H1 (cell line): ENCODE data around the gene RARRES1. TPM values are rescaled to one million over a fixed set of nuclear protein-coding genes. Genes with fewer than 3 reads are reported as not detected.

ENCODE experiments used
- CTCF ChIA-PET: fragments of 300-600 bp; sonication (Branson Sonifier 250); formaldehyde crosslinking; loops from one replicate; lab custom pipeline; 2021; ENCODE audit not compliant: partially characterized antibody; lab: Charles Lee
- POLR2A ChIA-PET: fragments of 300-600 bp; sonication (Branson Sonifier 250); formaldehyde crosslinking; loops from one replicate; lab custom pipeline; 2021; ENCODE audit warnings: inconsistent platforms; ENCODE audit not compliant: partially characterized antibody; lab: Charles Lee
- DNase-seq, 2 experiments: peaks; one replicate each; pipeline versions ENCODE4 v3.0.0 to v3.0.0-alpha.2; 2010 to 2022; ENCODE audit warnings: low spot score in 2 of 2, low read depth in 1 of 2, mixed read lengths in 1 of 2
- FAIRE-seq: peaks from 2 replicates; lab custom pipeline; 2011; peaks lifted over from hg19 to GRCh38; lab: Jason Lieb, UNC
- H2AFZ ChIP-seq: 2 replicates; pipeline ENCODE4 v1.8.1; 2012; ENCODE audit warnings: low read length, inconsistent platforms
- H2AK5ac ChIP-seq: 2 replicates; pipeline ENCODE4 v1.6.1; 2013; ENCODE audit warnings: low read depth, low read length
- H2BK120ac ChIP-seq: replicated peaks from 2 replicates; pipeline ENCODE3; 2013; ENCODE audit warnings: low read depth, low read length, inconsistent platforms
- H2BK12ac ChIP-seq: 2 replicates; pipeline ENCODE4 v1.6.1; 2013; ENCODE audit warnings: low read depth, low read length
- H2BK15ac ChIP-seq: 2 replicates; pipeline ENCODE4 v1.6.1; 2013; ENCODE audit warnings: low read length
- H2BK20ac ChIP-seq: 2 replicates; pipeline ENCODE4 v1.6.1; 2013; ENCODE audit warnings: low read length
- H2BK5ac ChIP-seq: 2 replicates; pipeline ENCODE4 v1.6.1; 2013; ENCODE audit warnings: low read depth, low read length
- H3K14ac ChIP-seq: 2 replicates; pipeline ENCODE4 v1.6.1; 2013; ENCODE audit warnings: inconsistent platforms; ENCODE audit not compliant: insufficient read length
- H3K18ac ChIP-seq: 2 replicates; pipeline ENCODE4 v1.6.1; 2013; ENCODE audit warnings: low read length; ENCODE audit errors: extremely low read depth
- H3K23ac ChIP-seq: 2 replicates; pipeline ENCODE4 v1.6.1; 2013; ENCODE audit warnings: inconsistent platforms; ENCODE audit not compliant: insufficient read length
- H3K23me2 ChIP-seq: 2 replicates; pipeline ENCODE4 v1.6.1; 2013; ENCODE audit warnings: low read depth, low read length
- H3K27ac ChIP-seq: 2 replicates; pipeline ENCODE4 v1.6.1; 2011; ENCODE audit warnings: low read depth, low read length, inconsistent platforms
- H3K27me3 ChIP-seq, 4 experiments: replicated peaks in 1 of 4; 1 replicate in 1 of 4; 2 replicates in 3 of 4; pipeline versions ENCODE4 v1.6.1 to v1.8.1; 2011 to 2013; ENCODE audit warnings: low read length in 3 of 4, mild to moderate bottlenecking in 3 of 4, inconsistent platforms in 2 of 4, mixed read lengths in 2 of 4, moderate library complexity in 1 of 4; ENCODE audit not compliant: control insufficient read depth in 3 of 4, insufficient read depth in 3 of 4; ENCODE audit errors: extremely low read depth in 1 of 4
- H3K36me3 ChIP-seq, 4 experiments: 2 replicates each; pipeline versions ENCODE4 v1.6.1 to v1.8.1; 2011 to 2013; ENCODE audit warnings: mild to moderate bottlenecking in 4 of 4, low read length in 3 of 4, moderate library complexity in 2 of 4, control low read depth in 1 of 4, inconsistent platforms in 1 of 4; ENCODE audit not compliant: insufficient read depth in 4 of 4, control insufficient read depth in 2 of 4
- H3K4ac ChIP-seq: replicated peaks from 2 replicates; pipeline ENCODE3; 2013; ENCODE audit warnings: low read length, low read depth, mixed read lengths, inconsistent platforms; ENCODE audit not compliant: insufficient read length
- H3K4me1 ChIP-seq, 4 experiments: replicated peaks in 1 of 4; 1 replicate in 1 of 4; 2 replicates in 3 of 4; pipeline versions ENCODE4 v1.6.1 to v1.8.1; 2011 to 2013; ENCODE audit warnings: low read length in 3 of 4, inconsistent platforms in 2 of 4, mixed read lengths in 1 of 4; ENCODE audit not compliant: insufficient read depth in 4 of 4, control insufficient read depth in 3 of 4
- H3K4me2 ChIP-seq, 2 experiments: 2 replicates each; pipeline versions ENCODE4 v1.6.1 to v1.8.1; 2011 to 2013; ENCODE audit warnings: low read depth in 2 of 2, low read length in 2 of 2, control low read depth in 1 of 2, inconsistent platforms in 1 of 2, mild to moderate bottlenecking in 1 of 2; ENCODE audit not compliant: insufficient read depth in 1 of 2
- H3K4me3 ChIP-seq, 4 experiments: fragments of 200-600, 300-600 bp in 1 of 4; sonication (generic), shearing (Covaris generic), sonication (Bioruptor Twin) in 1 of 4; 2 replicates each; pipeline versions ENCODE4 v1.5.1 to v1.8.1; 2011 to 2016; ENCODE audit warnings: low read length in 4 of 4, low read depth in 3 of 4, control low read depth in 2 of 4, inconsistent platforms in 2 of 4, mild to moderate bottlenecking in 2 of 4, mixed read lengths in 1 of 4, moderate library complexity in 1 of 4; ENCODE audit not compliant: insufficient read depth in 2 of 4; ENCODE audit errors: extremely low read depth in 1 of 4
- H3K56ac ChIP-seq: replicated peaks from 2 replicates; pipeline ENCODE3; 2013; ENCODE audit warnings: low read depth, mild to moderate bottlenecking, mixed read lengths, low read length, inconsistent platforms; ENCODE audit not compliant: insufficient read length
- H3K79me1 ChIP-seq: 2 replicates; pipeline ENCODE4 v1.6.1; 2013; ENCODE audit warnings: low read depth, low read length, control low read depth
- H3K79me2 ChIP-seq, 2 experiments: 2 replicates each; pipeline versions ENCODE4 v1.6.1 to v1.8.1; 2012 to 2013; ENCODE audit warnings: low read length in 2 of 2, mild to moderate bottlenecking in 2 of 2, inconsistent platforms in 1 of 2; ENCODE audit not compliant: insufficient read depth in 2 of 2, control insufficient read depth in 1 of 2
- H3K9ac ChIP-seq, 4 experiments: replicated peaks in 1 of 4; 1 replicate in 1 of 4; 2 replicates in 3 of 4; pipeline versions ENCODE4 v1.6.1 to v1.8.1; 2011 to 2013; ENCODE audit warnings: low read depth in 3 of 4, low read length in 3 of 4, control low read depth in 2 of 4, mild to moderate bottlenecking in 2 of 4, moderate library complexity in 2 of 4, inconsistent platforms in 1 of 4; ENCODE audit errors: extremely low read depth in 1 of 4
- H3K9me3 ChIP-seq, 2 experiments: 2 replicates each; pipeline versions ENCODE4 v1.6.1 to v1.8.1; 2012 to 2013; ENCODE audit warnings: mild to moderate bottlenecking in 2 of 2, moderate library complexity in 2 of 2, control low read depth in 1 of 2, inconsistent platforms in 1 of 2, low read depth in 1 of 2, low read length in 1 of 2, mixed read lengths in 1 of 2; ENCODE audit not compliant: insufficient read depth in 2 of 2
- H4K20me1 ChIP-seq, 2 experiments: replicated peaks in 1 of 2; 2 replicates each; pipeline versions ENCODE3 to v1.8.1; 2011 to 2013; ENCODE audit warnings: inconsistent platforms in 2 of 2, low read length in 2 of 2, mild to moderate bottlenecking in 1 of 2; ENCODE audit not compliant: insufficient read depth in 2 of 2, control insufficient read depth in 1 of 2
- H4K5ac ChIP-seq: 2 replicates; pipeline ENCODE4 v1.6.1; 2013; ENCODE audit warnings: low read length, low read depth, mixed read lengths, inconsistent platforms; ENCODE audit not compliant: insufficient read length
- H4K8ac ChIP-seq: 2 replicates; pipeline ENCODE4 v1.8.0; 2013; ENCODE audit warnings: mild to moderate bottlenecking, moderate library complexity, low read length, inconsistent platforms; ENCODE audit not compliant: insufficient read depth; ENCODE audit errors: extremely low read depth
- H4K91ac ChIP-seq: replicated peaks from 2 replicates; pipeline ENCODE3; 2013; ENCODE audit warnings: low read length, mixed read lengths, inconsistent platforms; ENCODE audit not compliant: insufficient read length
- BCL11A ChIP-seq, 2 experiments: IDR thresholded peaks; one replicate each; pipeline ENCODE4 v1.6.1; 2011; ENCODE audit warnings: low read depth in 2 of 2, low read length in 2 of 2, mild to moderate bottlenecking in 2 of 2
- CEBPB ChIP-seq: IDR thresholded peaks from 2 replicates; pipeline ENCODE4 v1.6.1; 2012; ENCODE audit warnings: low read depth, low read length
- CHD1 ChIP-seq: IDR thresholded peaks from 2 replicates; pipeline ENCODE4 v1.6.1; 2012; ENCODE audit warnings: low read depth, low read length, improper control_type of control experiment
- EZH2 ChIP-seq: fragments of 200-600 bp; sonication (generic); IDR thresholded peaks from 2 replicates; pipeline ENCODE4 v1.7.1; 2012; ENCODE audit warnings: low read depth, mild to moderate bottlenecking, moderate library complexity, low read length, inconsistent platforms; ENCODE audit not compliant: severe bottlenecking
- NANOG ChIP-seq: IDR thresholded peaks from 2 replicates; pipeline ENCODE4 v1.6.1; 2011; ENCODE audit warnings: low read length, low read depth, mild to moderate bottlenecking, inconsistent platforms; ENCODE audit not compliant: insufficient read depth, poor library complexity, severe bottlenecking
- SP2 ChIP-seq: IDR thresholded peaks from 2 replicates; pipeline ENCODE4 v1.6.1; 2012; ENCODE audit warnings: mild to moderate bottlenecking, low read length, inconsistent platforms
- TAF7 ChIP-seq: optimal IDR thresholded peaks from 2 replicates; pipeline ENCODE3; 2011; ENCODE audit warnings: low read depth, mild to moderate bottlenecking, inconsistent platforms, low read length, moderate library complexity, borderline replicate concordance
- TEAD4 ChIP-seq: IDR thresholded peaks from 2 replicates; pipeline ENCODE4 v1.6.1; 2012; ENCODE audit warnings: low read depth, low read length, inconsistent platforms, mixed read lengths
- WGBS, 2 experiments: shearing (Covaris generic) in 1 of 2; methylation state at CpG; one replicate each; pipeline versions ENCODE4 v1.1.6 to v1.1.7; 2013 to 2015; ENCODE audit warnings: low lambda C conversion rate in 2 of 2, mixed read lengths in 2 of 2, inconsistent platforms in 1 of 2, low coverage in 1 of 2, missing lambda C conversion rate in 1 of 2; ENCODE audit not compliant: insufficient replicate concordance in 2 of 2, insufficient coverage in 1 of 2, insufficient read length in 1 of 2; ENCODE audit errors: extremely low coverage in 1 of 2, missing lambda C conversion rate in 1 of 2; 5-methylcytosine and 5-hydroxymethylcytosine counted together
- polyA plus RNA-seq, 7 experiments: library from polyadenylated mRNA; depleted of rRNA in 3 of 7; stranded (reverse) in 5 of 7; unstranded in 2 of 7; fragments of >200 nt in 5 of 7; fragments of 200-250 nt in 2 of 7; gene quantifications; 1 replicate in 5 of 7; 2 replicates in 1 of 7; 4 replicates in 1 of 7; pipeline versions ENCODE4 v1.2.1 to v1.2.3, GENCODE V29; 2011 to 2013; ENCODE audit warnings: missing spikeins in 2 of 7, mixed read lengths in 2 of 7
- total RNA-seq: library from RNA; stranded (reverse); fragmentation: NEBNext Ultra II Directional; extraction: Animal tissue kit (Norgen Biotek cat#: 25700); gene quantifications from 2 replicates; pipeline ENCODE4 v1.2.1, GENCODE V29; 2021

Gene RARRES1
- total and polyA plus RNA-seq, 2 of the 8 experiments (the other 6 are each of a cell fraction or from before 2014, with no cell fraction given): 0.26 to 0.71 TPM

- Histone ChIP-seq H3K56ac (no peak overlapping the region), H3K23ac (no peak overlapping the region), H3K4me1 (no peaks in the 10 kb centered on the region), H2BK15ac (no peak overlapping the region), H2AK5ac (no peak overlapping the region), H3K27me3 (no peaks in the 10 kb centered on the region), H3K4ac (no peak overlapping the region), H3K14ac (no peak overlapping the region), H3K79me1 (no peaks in the 10 kb centered on the region), H2BK120ac (no peak overlapping the region), H4K91ac (no peak overlapping the region), H3K36me3 (no peaks in the 10 kb centered on the region), H3K9me3 (no peaks in the 10 kb centered on the region), H3K27ac (no peak overlapping the region), H4K8ac (no peak overlapping the region), H2BK5ac (no peak overlapping the region), H3K4me3 (no peak overlapping the region), H3K4me2 (no peak overlapping the region), H2BK20ac (no peak overlapping the region), H2BK12ac (no peak overlapping the region), H3K9ac (no peak overlapping the region), H3K18ac (no peak overlapping the region), H3K79me2 (no peaks in the 10 kb centered on the region), H3K23me2 (no peaks in the 10 kb centered on the region), H4K20me1 (no peaks in the 10 kb centered on the region), H2AFZ (no peak overlapping the region), H4K5ac (no peak overlapping the region)
- WGBS, 2 experiments: 83% methylated on average over 5 of the region's 5 CpGs; no CpG with 5 or more reads in 1 of the 2 experiments
- no peak for DNase-seq
- TF ChIP-seq CEBPB (no peak), CHD1 (no peak), NANOG (no peak), TAF7 (no peak), BCL11A (IDR thresholded peaks at IDR 0.05; ENCODE audit: low read depth in 2 of 2, low read length in 2 of 2) (no peak), SP2 (no peak), EZH2 (no peak), TEAD4 (no peak)
- no peak for FAIRE-seq
- ChIA-PET CTCF (interaction anchor here (1.8 to 2.8 kb wide), 2 partner anchors 27 to 36 kb away, joined by 4 to 14 read pairs; no protein-coding TSS in a partner anchor), POLR2A (no interaction called here)
Observed at GRCh38 chr3:158753854-158754253, 21.6 kb upstream of the RARRES1 start.
